Activated T-helper 2 cell treated with anti-CD3 and anti-CD28 coated beads, Interferon-gamma antibody, Interleukin-2, Interleukin-4, amounts not matched to agents 10 μg/mL and 5 μg/mL and 100 μg/mL, durations not matched to agents 14 hours and 24 hours and 36 hours (primary cell): ENCODE measurements around the gene FA2H. TPM values are rescaled to one million over a fixed set of nuclear protein-coding genes. Genes with fewer than 3 reads are reported as not detected.

ENCODE experiments used
- DNase-seq: peaks from one replicate; pipeline ENCODE4 v3.0.0; 2021; ENCODE audit warnings: low spot score
- H3K27ac Mint-ChIP-seq: one replicate; pipeline ENCODE4 v1.8.0; 2021; ENCODE audit warnings: mixed read lengths
- H3K27me3 Mint-ChIP-seq: one replicate; pipeline ENCODE4 v1.8.0; 2021; ENCODE audit warnings: low read depth, mixed read lengths
- H3K36me3 Mint-ChIP-seq: one replicate; pipeline ENCODE4 v1.8.0; 2021; ENCODE audit warnings: low read depth, mixed read lengths
- H3K4me1 Mint-ChIP-seq: one replicate; pipeline ENCODE4 v1.8.0; 2021; ENCODE audit warnings: low read depth, mixed read lengths
- H3K4me3 Mint-ChIP-seq: one replicate; pipeline ENCODE4 v1.8.0; 2021; ENCODE audit warnings: low read depth, mild to moderate bottlenecking, moderate library complexity, mixed read lengths
- H3K9me3 Mint-ChIP-seq: one replicate; pipeline ENCODE4 v1.8.0; 2021; ENCODE audit warnings: mixed read lengths
- intact Hi-C: fragments of 100-400 bp; cut with micrococcal nuclease; formaldehyde crosslinking; loops from one replicate; pipeline ENCODE4 v1.15.1; 2023
- total RNA-seq: library from RNA; stranded (reverse); gene quantifications from 2 replicates; pipeline ENCODE4 v1.2.3, GENCODE V29; 2022

The FA2H gene
- total RNA-seq, 1 donor from 2014 or later: not detected

- H3K27ac Mint-ChIP-seq: no peak overlapping the region
- no peaks in the 10 kb centered on the region for H3K4me1 Mint-ChIP-seq
These were observed 38.0 kb downstream of the FA2H start for GRCh38 chr16:74736531-74737157.

DNA sequence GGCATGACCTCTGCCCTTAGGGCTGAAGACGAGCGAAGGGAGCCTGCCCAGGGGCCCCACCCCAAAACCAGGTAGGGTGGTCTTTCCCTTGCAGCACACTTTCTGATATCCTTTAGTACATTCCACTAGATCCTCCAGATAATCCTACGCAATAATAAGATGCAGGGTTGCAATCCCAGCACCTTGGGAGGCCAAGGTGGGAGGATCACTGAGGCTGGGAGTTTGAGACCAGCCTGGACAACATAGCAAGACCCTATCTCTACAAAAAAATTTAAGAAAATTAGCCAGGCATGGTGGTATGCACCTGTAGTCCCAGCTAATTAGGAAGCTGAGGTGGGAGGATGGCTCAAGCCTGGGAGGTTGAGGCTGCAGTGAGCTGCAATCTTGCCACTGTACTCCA lies 39.1 kb downstream of the FA2H start:
- H3K9me3 Mint-ChIP-seq: no peaks in the 10 kb centered on the region
- no peaks in the 10 kb centered on the region for H3K27me3 Mint-ChIP-seq
- no peak overlapping the region for H3K4me3 Mint-ChIP-seq
- H3K27ac Mint-ChIP-seq: no peak overlapping the region
- DNase-seq: no peak
- no peaks in the 10 kb centered on the region for H3K4me1 Mint-ChIP-seq
- no peaks in the 10 kb centered on the region for H3K36me3 Mint-ChIP-seq
- intact Hi-C loops: no loop called here

More at GRCh38 chr16:74736531-74737157, 38.0 kb downstream of the FA2H start:
- intact Hi-C loops: no loop called here
- DNase-seq: no peak
- no peaks in the 10 kb centered on the region for H3K36me3 Mint-ChIP-seq
- H3K9me3 Mint-ChIP-seq: no peaks in the 10 kb centered on the region
- H3K27me3 Mint-ChIP-seq: no peaks in the 10 kb centered on the region
- H3K4me3 Mint-ChIP-seq: no peak overlapping the region

- Mint-ChIP-seq H3K4me1 (no peaks in the 10 kb centered on the region), H3K36me3 (no peaks in the 10 kb centered on the region), H3K27ac (no peak overlapping the region), H3K9me3 (no peaks in the 10 kb centered on the region), H3K27me3 (no peaks in the 10 kb centered on the region), H3K4me3 (no peak overlapping the region)
- no peak for DNase-seq
- intact Hi-C loops: no loop called here
These were observed 39.5 kb downstream of the FA2H start for GRCh38 chr16:74735162-74735452.

- Mint-ChIP-seq H3K9me3 (no peaks in the 10 kb centered on the region), H3K36me3 (no peaks in the 10 kb centered on the region), H3K4me1 (no peaks in the 10 kb centered on the region), H3K27ac (no peak overlapping the region), H3K27me3 (no peaks in the 10 kb centered on the region), H3K4me3 (no peak overlapping the region)
- intact Hi-C loops: no loop called here
- DNase-seq: no peak
These were observed 40.1 kb downstream of the FA2H start for GRCh38 chr16:74734361-74735161.

DNA sequence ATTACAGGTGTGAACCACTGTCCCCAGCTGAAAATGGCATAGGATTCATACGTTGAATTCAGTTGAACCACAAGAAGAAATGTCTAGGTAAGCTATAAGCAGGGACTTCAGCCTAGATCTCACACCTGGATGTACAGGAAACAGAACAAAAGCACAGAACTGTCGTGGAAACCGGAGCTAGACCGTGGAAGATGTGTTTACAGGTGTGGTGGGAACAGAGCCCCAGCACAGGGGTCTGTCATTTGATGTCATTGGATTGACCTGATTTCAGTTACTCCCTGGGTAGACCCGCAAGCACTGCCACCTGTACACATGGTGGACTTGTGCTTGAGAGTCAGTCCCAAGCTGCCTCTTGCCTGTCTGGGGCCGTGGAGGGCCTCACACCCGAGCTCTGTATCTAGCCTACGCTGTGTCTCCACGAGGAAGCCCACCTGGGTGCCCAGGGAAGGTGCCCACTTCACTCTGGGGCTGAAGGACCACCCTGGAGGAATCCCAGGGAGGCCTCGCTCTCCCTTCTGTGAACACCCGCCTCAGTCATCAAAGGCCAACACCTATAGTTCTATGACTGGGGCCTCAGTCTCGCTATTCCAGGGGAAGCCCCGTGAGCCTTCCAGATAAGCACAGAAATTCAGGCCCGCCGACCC lies 41.8 kb downstream of the FA2H start:
- no peaks in the 10 kb centered on the region for H3K4me1 Mint-ChIP-seq
- H3K36me3 Mint-ChIP-seq: no peaks in the 10 kb centered on the region
- intact Hi-C loops: no loop called here
- no peak overlapping the region for H3K4me3 Mint-ChIP-seq
- H3K27me3 Mint-ChIP-seq: no peaks in the 10 kb centered on the region
- no peaks in the 10 kb centered on the region for H3K9me3 Mint-ChIP-seq
- DNase-seq: no peak
- no peak overlapping the region for H3K27ac Mint-ChIP-seq

- DNase-seq: no peak
- H3K36me3 Mint-ChIP-seq: no peaks in the 10 kb centered on the region
- intact Hi-C loops: no loop called here
- no peak overlapping the region for H3K27ac Mint-ChIP-seq
- H3K9me3 Mint-ChIP-seq: peaks cover 7% of the 10 kb centered on the region
- H3K27me3 Mint-ChIP-seq: no peaks in the 10 kb centered on the region
- H3K4me1 Mint-ChIP-seq: no peaks in the 10 kb centered on the region
- H3K4me3 Mint-ChIP-seq: no peak overlapping the region
These were observed 42.7 kb downstream of the FA2H start for GRCh38 chr16:74731853-74732477.

DNA sequence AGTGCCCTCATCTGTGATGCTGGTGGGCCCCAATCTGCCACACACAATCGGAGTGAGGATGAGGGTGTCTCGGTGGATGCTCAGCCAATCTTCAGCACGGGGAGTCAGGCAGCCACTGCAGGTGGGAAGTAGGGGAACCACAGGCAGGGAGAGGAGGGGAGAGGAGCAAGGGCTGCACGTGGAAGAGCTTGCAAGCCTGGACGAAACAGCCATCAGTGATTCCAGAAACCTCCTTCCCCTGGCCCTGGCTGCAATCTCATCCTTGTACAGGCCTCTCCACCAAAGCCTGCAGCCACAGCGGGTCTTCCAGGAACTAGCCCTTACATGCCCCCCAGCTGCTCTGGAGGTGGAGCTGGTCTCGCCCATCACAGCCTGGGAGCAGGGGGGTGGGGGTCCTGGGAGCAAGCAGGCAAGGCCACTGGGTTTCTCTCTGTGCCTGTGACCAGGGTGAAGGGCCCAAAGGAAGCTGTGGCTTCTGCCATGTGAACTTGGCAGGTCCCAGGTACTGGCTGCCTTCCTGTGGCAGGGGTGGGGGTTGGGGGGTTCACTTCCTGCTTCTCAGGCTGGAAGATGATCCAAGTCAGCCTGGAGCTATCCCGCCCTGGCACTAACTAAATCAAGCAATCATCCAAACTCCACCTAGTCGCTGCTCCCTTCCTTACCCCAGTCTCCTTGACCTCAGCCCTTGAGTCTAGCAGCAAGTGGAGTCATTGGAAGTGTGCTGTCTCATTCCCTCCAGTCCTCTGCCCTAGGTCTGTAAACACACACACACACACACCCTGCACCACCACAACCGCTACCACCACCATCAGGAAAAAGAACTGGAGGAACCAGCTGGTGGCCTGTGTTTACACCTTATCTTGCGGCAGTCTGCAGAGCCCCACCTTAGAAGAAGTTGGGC lies 44.6 kb downstream of the FA2H start:
- peaks cover 2% of the 10 kb centered on the region for H3K36me3 Mint-ChIP-seq
- intact Hi-C loops: no loop called here
- H3K4me3 Mint-ChIP-seq: no peak overlapping the region
- H3K4me1 Mint-ChIP-seq: no peaks in the 10 kb centered on the region
- H3K9me3 Mint-ChIP-seq: peaks cover 18% of the 10 kb centered on the region
- no peak overlapping the region for H3K27ac Mint-ChIP-seq
- DNase-seq: no peak
- H3K27me3 Mint-ChIP-seq: no peaks in the 10 kb centered on the region

DNA sequence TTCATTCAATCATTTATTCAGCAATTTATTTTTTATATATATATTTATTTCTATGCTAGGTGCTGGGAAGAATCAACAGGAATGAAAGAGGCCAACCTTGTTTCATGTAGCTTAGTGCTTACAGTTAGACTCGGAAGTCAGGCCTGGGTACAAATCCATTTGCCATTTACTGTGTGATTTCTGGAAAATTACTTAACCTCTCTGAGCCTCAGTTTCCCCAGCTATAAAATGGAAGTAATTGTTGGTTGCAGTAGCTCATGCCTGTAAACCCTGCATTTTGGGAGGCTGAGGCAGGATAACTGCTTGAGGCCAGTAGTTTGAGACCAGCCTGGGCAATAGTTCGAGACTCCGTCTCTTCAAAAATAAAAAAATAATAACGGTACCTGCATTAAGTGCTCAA lies 46.7 kb downstream of the FA2H start:
- H3K27ac Mint-ChIP-seq: no peak overlapping the region
- no peak for DNase-seq
- H3K9me3 Mint-ChIP-seq: peaks cover 18% of the 10 kb centered on the region
- H3K4me3 Mint-ChIP-seq: no peak overlapping the region
- H3K4me1 Mint-ChIP-seq: no peaks in the 10 kb centered on the region
- no peaks in the 10 kb centered on the region for H3K27me3 Mint-ChIP-seq
- intact Hi-C loops: no loop called here
- H3K36me3 Mint-ChIP-seq: peaks cover 2% of the 10 kb centered on the region

DNA sequence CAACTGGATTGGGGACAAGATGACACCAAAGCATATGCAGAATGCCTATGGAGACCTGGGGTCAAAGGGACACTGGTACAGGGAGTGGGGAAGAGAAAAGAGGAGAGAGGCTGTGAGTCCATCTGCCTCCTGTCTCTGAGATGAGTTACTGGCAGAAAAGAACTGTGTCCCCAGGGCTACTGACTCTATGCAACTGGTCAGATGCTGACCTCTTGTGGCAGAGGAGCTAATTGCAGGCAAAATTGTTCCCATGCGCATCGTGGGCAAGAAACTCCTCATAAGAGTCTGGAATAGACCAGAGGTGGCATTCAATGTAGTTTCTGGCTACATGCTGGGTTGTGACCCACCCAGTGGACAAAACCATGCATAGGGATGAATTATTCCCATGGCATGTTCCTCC lies 47.9 kb downstream of the FA2H start:
- Mint-ChIP-seq H3K4me1 (no peaks in the 10 kb centered on the region), H3K27ac (no peak overlapping the region), H3K9me3 (peaks cover 18% of the 10 kb centered on the region), H3K4me3 (no peak overlapping the region), H3K27me3 (no peaks in the 10 kb centered on the region), H3K36me3 (peaks cover 2% of the 10 kb centered on the region)
- intact Hi-C loops: no loop called here
- DNase-seq: no peak

- intact Hi-C loops: no loop called here
- Mint-ChIP-seq H3K9me3 (peaks cover 18% of the 10 kb centered on the region), H3K27ac (no peak overlapping the region), H3K4me3 (no peak overlapping the region), H3K4me1 (no peaks in the 10 kb centered on the region), H3K36me3 (peaks cover 2% of the 10 kb centered on the region), H3K27me3 (no peaks in the 10 kb centered on the region)
- no peak for DNase-seq
These were observed 48.8 kb downstream of the FA2H start for GRCh38 chr16:74725651-74726455.

- no peak overlapping the region for H3K27ac Mint-ChIP-seq
- H3K27me3 Mint-ChIP-seq: peaks cover 2% of the 10 kb centered on the region
- no peaks in the 10 kb centered on the region for H3K4me1 Mint-ChIP-seq
- DNase-seq: no peak
- peaks cover 18% of the 10 kb centered on the region for H3K9me3 Mint-ChIP-seq
- intact Hi-C loops: no loop called here
- no peak overlapping the region for H3K4me3 Mint-ChIP-seq
- peaks cover 2% of the 10 kb centered on the region for H3K36me3 Mint-ChIP-seq
These were observed 49.6 kb downstream of the FA2H start for GRCh38 chr16:74724820-74725549.
